Thyroid gland (tissue), 4 donors: ENCODE results near the gene DCAF11.

Experiments
- CTCF ChIP-seq, 6 experiments: fragments of 200-600 bp in 3 of 6; fragments of 450-650 bp in 3 of 6; sonication (generic) in 3 of 6; IDR thresholded peaks; one replicate each; pipeline ENCODE4 v1.5.1; 2016 to 2019; ENCODE audit warnings: antibody characterized with exemption in 6 of 6, mild to moderate bottlenecking in 2 of 6, inconsistent platforms in 1 of 6, moderate library complexity in 1 of 6
- POLR2A ChIP-seq, 2 donors: fragments of 450-650 bp; IDR thresholded peaks; one replicate each; pipeline ENCODE4 v1.6.1; 2017; ENCODE audit warnings: antibody characterized with exemption in 2 of 2, mild to moderate bottlenecking in 2 of 2, moderate library complexity in 1 of 2

- TF ChIP-seq POLR2A (IDR thresholded peaks at IDR 0.05), result no peak
- TF ChIP-seq CTCF (IDR thresholded peaks at IDR 0.05), result no peak
Measured at GRCh38 chr14:24167469-24168114, 53.0 kb downstream of the DCAF11 start.
